Spleen (tissue), 11 donors: Measurements from ENCODE around the gene ATP5F1E. TPM values are rescaled to one million over a fixed set of nuclear protein-coding genes. Genes with fewer than 3 reads are reported as not detected.
A peak's percentile ranks its signal among the peaks of the same experiment; 100 is the strongest.

Experiments
- DNase-seq: peaks from one replicate; pipeline ENCODE4 v3.0.0-alpha.2; 2020
- H3K27ac ChIP-seq, 8 donors: fragments of 200-600 bp; sonication (generic) in 7 of 8; 1 replicate in 4 of 8; 2 replicates in 4 of 8; pipeline versions ENCODE4 v1.5.0 to v1.8.0; 2016 to 2021; ENCODE audit warnings: inconsistent platforms in 4 of 8, mild to moderate bottlenecking in 4 of 8, moderate library complexity in 1 of 8
- H3K27me3 ChIP-seq, 7 donors: fragments of 200-600 bp; sonication (generic) in 6 of 7; replicated peaks in 1 of 7; 1 replicate in 4 of 7; 2 replicates in 3 of 7; pipeline versions ENCODE4 v1.5.0 to v1.8.0; 2016 to 2021; ENCODE audit warnings: inconsistent platforms in 3 of 7, mild to moderate bottlenecking in 1 of 7
- H3K36me3 ChIP-seq, 6 donors: fragments of 200-600 bp; sonication (generic) in 5 of 6; 1 replicate in 4 of 6; 2 replicates in 2 of 6; pipeline versions ENCODE4 v1.5.0 to v1.8.0; 2016 to 2021; ENCODE audit warnings: inconsistent platforms in 2 of 6
- H3K4me1 ChIP-seq, 6 donors: fragments of 200-600 bp; sonication (generic) in 5 of 6; 1 replicate in 3 of 6; 2 replicates in 3 of 6; pipeline versions ENCODE4 v1.5.0 to v1.8.0; 2016 to 2021; ENCODE audit warnings: inconsistent platforms in 3 of 6
- H3K4me3 ChIP-seq, 8 donors: fragments of 200-600 bp; sonication (generic) in 7 of 8; 1 replicate in 4 of 8; 2 replicates in 4 of 8; pipeline versions ENCODE4 v1.5.0 to v1.8.0; 2016 to 2021; ENCODE audit warnings: inconsistent platforms in 4 of 8, mild to moderate bottlenecking in 4 of 8, moderate library complexity in 2 of 8
- H3K9me3 ChIP-seq, 8 donors: fragments of 200-600 bp; sonication (generic) in 7 of 8; 1 replicate in 4 of 8; 2 replicates in 4 of 8; pipeline versions ENCODE4 v1.5.0 to v1.8.0; 2016 to 2021; ENCODE audit warnings: inconsistent platforms in 4 of 8
- CTCF ChIP-seq, 11 experiments: fragments of 200-600 bp in 7 of 11; fragments of 450-650 bp in 4 of 11; sonication (generic) in 4 of 11; IDR thresholded peaks in 8 of 11; conservative IDR thresholded peaks in 3 of 11; 1 replicate in 7 of 11; 2 replicates in 4 of 11; pipeline versions ENCODE4 v1.4.0 to v1.8.0; 2016 to 2021; ENCODE audit warnings: antibody characterized with exemption in 11 of 11, inconsistent platforms in 4 of 11, mild to moderate bottlenecking in 1 of 11
- POLR2A ChIP-seq, 3 donors: fragments of 450-650 bp; IDR thresholded peaks; one replicate each; pipeline ENCODE4 v1.5.1; 2017; ENCODE audit warnings: antibody characterized with exemption in 3 of 3, mild to moderate bottlenecking in 1 of 3
- POLR2AphosphoS5 ChIP-seq, 3 donors: sonication (generic); formaldehyde crosslinking; IDR thresholded peaks; one replicate each; pipeline ENCODE4 v1.5.1; 2017; ENCODE audit warnings: antibody characterized with exemption in 3 of 3
- WGBS, 5 donors: extraction: QIAGEN DNeasy Blood & Tissue Kit in 3 of 5; methylation state at CpG; one replicate each; pipeline versions ENCODE4 v1.1.5 to v1.1.7; 2013 to 2018; 5-methylcytosine and 5-hydroxymethylcytosine counted together
- intact Hi-C: fragments of 100-400 bp; cut with DNase I; formaldehyde crosslinking; loops from one replicate; pipeline ENCODE4 v1.15.0; 2023; ENCODE audit warnings: low total_unique reads
- polyA plus RNA-seq, 3 donors: library from polyadenylated mRNA; stranded (reverse); fragments of 200-250 nt; gene quantifications; one replicate each; pipeline ENCODE4 v1.2.1, GENCODE V29; 2013
- total RNA-seq, 7 donors: library from RNA; depleted of rRNA in 3 of 7; stranded (reverse); fragments of >200 nt in 3 of 7; fragmentation: NEBNext Ultra II Directional in 4 of 7; extraction: Animal tissue kit (Norgen Biotek cat#: 25700) in 4 of 7; gene quantifications; one replicate each; pipeline versions ENCODE4 v1.1.0 to v1.2.1, GENCODE V29; 2016 to 2021
- donor health status: healthy with polysubstance abuse.
- donor health status: DM: no; HTN: no; CAD: no; lungs with moderate emphysema.
- donor health status: DM: no; HTN: no; CAD: no.
- donor health status: Bipolar disorder and iron deficiency.
- donor health status: healthy.
- donor health status: DM: no; HTN: no; CAD: no.
- donor health status: DM: yes; HTN: yes; CAD: no.

The ATP5F1E gene
- total and polyA plus RNA-seq, 10 donors = 24.2 to 71.1 (median 64.9) TPM

GRCh38 chr20:58987790-58988564 lies 44.2 kb downstream of the ATP5F1E start:
- H3K27me3 ChIP-seq = no peaks in the 10 kb centered on the region
- peaks cover 0 to 74% (median 69%) of the 10 kb centered on the region in 6 donors for H3K36me3 ChIP-seq
- peaks cover 16 to 53% (median 43%) of the 10 kb centered on the region in 6 donors for H3K4me1 ChIP-seq
- DNase-seq = peak; percentile 55
- no peak overlapping the region for H3K4me3 ChIP-seq
- no peaks in the 10 kb centered on the region for H3K9me3 ChIP-seq
- 76 to 89% (median 85%) methylated on average over 9 of the region's 9 CpGs for WGBS, 5 donors
- intact Hi-C loops = loop anchor here (10.0 kb wide), 1 partner anchor 47 kb away; the partner anchor contains the start of gene ATP5F1E
- H3K27ac ChIP-seq = peak overlapping the region in 1 of 8 donors; percentile 57
- TF ChIP-seq POLR2AphosphoS5 (IDR thresholded peaks at IDR 0.05) (peak; percentile 11 to 58 (median 21)), POLR2A (IDR thresholded peaks at IDR 0.05) (no peak)

DNA sequence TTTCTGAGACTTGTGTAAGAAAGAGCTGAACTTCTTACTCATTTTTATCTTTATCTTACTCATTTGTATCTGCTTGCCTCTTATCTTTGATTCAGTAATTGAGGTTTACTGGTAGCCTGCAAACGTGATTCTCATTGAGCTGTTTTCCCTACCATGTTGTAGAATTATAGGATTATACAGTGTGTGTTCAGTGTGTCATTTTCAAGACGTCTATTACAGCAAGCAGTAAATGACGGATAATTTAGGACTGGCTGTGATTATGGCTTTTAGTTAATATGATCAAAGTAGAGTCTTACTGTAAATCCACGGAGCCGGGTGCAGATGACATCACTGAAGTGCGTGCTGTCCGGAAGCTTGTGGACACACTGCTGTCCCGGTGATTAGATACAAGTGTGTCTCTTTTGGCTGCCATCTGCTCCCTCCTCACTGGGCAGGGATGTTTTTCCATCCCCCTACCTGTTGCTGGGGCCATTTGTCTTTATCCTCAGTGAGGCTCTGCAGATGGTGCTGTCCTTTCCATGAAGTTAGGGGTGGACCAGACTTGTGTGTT lies 45.1 kb downstream of the ATP5F1E start:
- Histone ChIP-seq H3K4me1 (peaks cover 25 to 58% (median 52%) of the 10 kb centered on the region in 6 donors), H3K27ac (peak overlapping the region in 1 of 8 donors; percentile 57), H3K4me3 (no peak overlapping the region), H3K36me3 (peaks cover 0 to 65% (median 61%) of the 10 kb centered on the region in 6 donors), H3K27me3 (no peaks in the 10 kb centered on the region), H3K9me3 (no peaks in the 10 kb centered on the region)
- 88 to 94% (median 90%) methylated on average over 8 of the region's 8 CpGs for WGBS, 5 donors
- TF ChIP-seq CTCF (IDR thresholded peaks at IDR 0.05 in 8 of 11, conservative IDR thresholded peaks at IDR 0.05 in 3 of 11) = no peak
- no peak for TF ChIP-seq POLR2AphosphoS5 (IDR thresholded peaks at IDR 0.05)
- no peak for TF ChIP-seq POLR2A (IDR thresholded peaks at IDR 0.05)
- intact Hi-C loops = loop anchor here (10.0 kb wide), 1 partner anchor 48 kb away; the partner anchor contains the start of gene ATP5F1E
- DNase-seq = peak; percentile 59

GRCh38 chr20:58986286-58986967 lies 45.7 kb downstream of the ATP5F1E start:
- Histone ChIP-seq H3K27ac (no peak overlapping the region), H3K36me3 (peaks cover 0 to 58% (median 54%) of the 10 kb centered on the region in 6 donors), H3K4me3 (no peak overlapping the region), H3K9me3 (no peaks in the 10 kb centered on the region), H3K27me3 (no peaks in the 10 kb centered on the region), H3K4me1 (peaks cover 25 to 64% (median 56%) of the 10 kb centered on the region in 6 donors)
- DNase-seq = peak; percentile 34
- WGBS, 5 donors = 85 to 93% (median 87%) methylated on average over 9 of the region's 9 CpGs
- no peak for TF ChIP-seq POLR2A (IDR thresholded peaks at IDR 0.05)
- intact Hi-C loops = loop anchor here (10.0 kb wide), 1 partner anchor 48 kb away; the partner anchor contains the start of gene ATP5F1E

- peaks cover 25 to 66% (median 57%) of the 10 kb centered on the region in 6 donors for H3K4me1 ChIP-seq
- 63 to 82% (median 74%) methylated on average over 5 of the region's 5 CpGs for WGBS, 5 donors
- intact Hi-C loops = loop anchor here (10.0 kb wide), 1 partner anchor 49 kb away; the partner anchor contains the start of gene ATP5F1E
- no peak for DNase-seq
- no peaks in the 10 kb centered on the region for H3K9me3 ChIP-seq
- H3K4me3 ChIP-seq = no peak overlapping the region
- H3K27ac ChIP-seq = peak overlapping the region in 2 of 8 donors; percentile 8 to 18
- TF ChIP-seq POLR2AphosphoS5 (IDR thresholded peaks at IDR 0.05) (peak in 1 of 3 donors; percentile 15), CTCF (IDR thresholded peaks at IDR 0.05 in 8 of 11, conservative IDR thresholded peaks at IDR 0.05 in 3 of 11) (no peak)
- peaks cover 0 to 51% (median 47%) of the 10 kb centered on the region in 6 donors for H3K36me3 ChIP-seq
- no peaks in the 10 kb centered on the region for H3K27me3 ChIP-seq
Observed at GRCh38 chr20:58985656-58986055, 46.5 kb downstream of the ATP5F1E start.
